ENCODE data around the gene SSR3.

Gene SSR3

GRCh38 chr3:156536524-156537316, 18.2 kb downstream of the SSR3 start:
- DNase-seq (ENCODE audit: low read depth) = no peak

GRCh38 chr3:156535798-156536197, 19.1 kb downstream of the SSR3 start:
- no peak for DNase-seq (ENCODE audit: low read depth)

GRCh38 chr3:156535162-156535627, 19.7 kb downstream of the SSR3 start:
- DNase-seq (ENCODE audit: low read depth) = no peak

- DNase-seq (ENCODE audit: low read depth) = no peak
Observed at GRCh38 chr3:156533205-156533604, 21.7 kb downstream of the SSR3 start.

GRCh38 chr3:156532730-156533129, 22.2 kb downstream of the SSR3 start:
- DNase-seq (ENCODE audit: low read depth) = no peak

- DNase-seq (ENCODE audit: low read depth) = no peak
Observed at GRCh38 chr3:156530980-156531379, 23.9 kb downstream of the SSR3 start.

- DNase-seq (ENCODE audit: low read depth) = no peak
Observed at GRCh38 chr3:156527060-156527459, 27.9 kb downstream of the SSR3 start.

- no peak for DNase-seq (ENCODE audit: low read depth)
Observed at GRCh38 chr3:156525808-156526207, 29.1 kb downstream of the SSR3 start.

GRCh38 chr3:156522673-156523072, 32.2 kb downstream of the SSR3 start:
- DNase-seq (ENCODE audit: low read depth) = no peak

GRCh38 chr3:156519758-156520162, 35.2 kb downstream of the SSR3 start:
- no peak for DNase-seq (ENCODE audit: low read depth)

- no peak for DNase-seq (ENCODE audit: low read depth)
Observed at GRCh38 chr3:156518726-156519125, 36.2 kb downstream of the SSR3 start.

- DNase-seq (ENCODE audit: low read depth) = no peak
Observed at GRCh38 chr3:156516961-156517360, 38.0 kb downstream of the SSR3 start.

- DNase-seq (ENCODE audit: low read depth) = no peak
Observed at GRCh38 chr3:156516284-156516683, 38.6 kb downstream of the SSR3 start.

- DNase-seq (ENCODE audit: low read depth) = no peak
Observed at GRCh38 chr3:156513619-156514018, 41.3 kb downstream of the SSR3 start.

GRCh38 chr3:156511987-156512677, 42.8 kb downstream of the SSR3 start:
- DNase-seq (ENCODE audit: low read depth) = no peak

GRCh38 chr3:156509189-156510174, 45.4 kb downstream of the SSR3 start:
- no peak for DNase-seq (ENCODE audit: low read depth)

- DNase-seq (ENCODE audit: low read depth) = no peak
Observed at GRCh38 chr3:156507285-156507684, 47.6 kb downstream of the SSR3 start.

- DNase-seq (ENCODE audit: low read depth) = no peak
Observed at GRCh38 chr3:156498307-156498706, 56.6 kb downstream of the SSR3 start.

- DNase-seq (ENCODE audit: low read depth) = no peak
Observed at GRCh38 chr3:156497326-156497725, 57.6 kb downstream of the SSR3 start.

GRCh38 chr3:156495816-156496215, 59.1 kb downstream of the SSR3 start:
- no peak for DNase-seq (ENCODE audit: low read depth)

- DNase-seq (ENCODE audit: low read depth) = no peak
Observed at GRCh38 chr3:156493887-156494286, 61.0 kb downstream of the SSR3 start.

- DNase-seq (ENCODE audit: low read depth) = no peak
Observed at GRCh38 chr3:156492801-156493261, 62.1 kb downstream of the SSR3 start.
